ENCODE results near the gene ATP13A4. TPM values are rescaled to one million over a fixed set of nuclear protein-coding genes. Genes with fewer than 3 reads are reported as not detected.

ATP13A4 gene
- total and polyA plus RNA-seq, 2 of the 4 experiments (the other 2 are of a cell fraction), result under 0.01 TPM; not detected in 1

DNA sequence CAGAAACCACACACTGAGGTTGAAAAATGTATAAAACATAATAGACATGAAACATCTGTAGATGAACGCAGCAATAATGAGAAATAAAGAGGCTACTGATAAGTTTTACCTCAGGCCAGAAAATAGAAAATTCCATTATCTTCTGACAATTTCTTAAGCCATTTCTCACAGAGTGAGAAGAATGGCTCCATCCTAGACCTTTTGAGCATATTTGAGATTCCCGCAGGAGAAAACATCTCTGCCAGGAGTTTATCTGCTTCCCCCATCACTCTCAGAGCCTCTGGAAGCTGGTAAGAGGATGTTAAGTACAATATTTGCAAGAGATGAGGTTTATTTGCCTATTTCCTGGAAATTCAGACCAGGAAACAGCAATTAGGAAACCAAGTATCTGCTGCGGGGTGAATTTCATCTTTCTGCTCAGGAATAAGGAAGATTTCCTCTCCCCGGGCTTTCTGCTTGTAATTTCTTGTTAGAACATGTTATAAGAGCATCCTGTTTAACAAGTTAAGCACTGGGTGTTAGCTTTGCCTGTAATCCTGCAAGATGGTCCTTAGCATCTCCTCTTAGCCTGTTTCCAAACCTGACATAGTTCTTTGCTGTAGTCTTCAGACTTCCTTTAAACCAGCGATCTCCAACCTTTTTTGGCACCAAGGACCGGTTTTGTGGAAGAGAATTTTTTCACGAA lies 54.8 kb downstream of the ATP13A4 start:
- TF ChIP-seq SMC3 (IDR thresholded peaks at IDR 0.05; ENCODE audit: low read depth, low read length) (no peak), CEBPB (IDR thresholded peaks at IDR 0.05; ENCODE audit: low read depth, low read length) (no peak), CTCF (conservative IDR thresholded peaks at IDR 0.05; ENCODE audit: low read depth, low read length) (no peak), MAFK (IDR thresholded peaks at IDR 0.05; ENCODE audit: low read depth, low read length) (no peak), POLR2A (IDR thresholded peaks at IDR 0.05; ENCODE audit: low read depth, low read length) (no peak), RAD21 (IDR thresholded peaks at IDR 0.05; ENCODE audit: low read length) (no peak), USF2 (IDR thresholded peaks at IDR 0.05; ENCODE audit: low read depth, low read length) (no peak), NFE2L2 (IDR thresholded peaks at IDR 0.05; ENCODE audit: low read depth, low read length) (no peak), ELK1 (IDR thresholded peaks at IDR 0.05; ENCODE audit: borderline replicate concordance, low read depth, low read length) (no peak), RFX5 (IDR thresholded peaks at IDR 0.05; ENCODE audit: low read depth, low read length) (no peak), MXI1 (IDR thresholded peaks at IDR 0.05; ENCODE audit: borderline replicate concordance, low read depth, low read length) (no peak), MAZ (IDR thresholded peaks at IDR 0.05; ENCODE audit: borderline replicate concordance, low read depth, low read length) (no peak), BHLHE40 (IDR thresholded peaks at IDR 0.05; ENCODE audit: low read depth, low read length) (no peak), FOS (IDR thresholded peaks at IDR 0.05; ENCODE audit: low read depth, low read length) (no peak)
- Histone ChIP-seq H3K79me1 (ENCODE audit: low read depth in 1 of 2, low read length in 2 of 2) (no peaks in the 10 kb centered on the region), H3K9ac (ENCODE audit: low read depth, low read length) (no peak overlapping the region), H2AK5ac (ENCODE audit: low read depth, low read length) (no peak overlapping the region), H3K9me1 (ENCODE audit: insufficient read depth, low read length) (no peaks in the 10 kb centered on the region), H2BK20ac (ENCODE audit: low read depth, low read length) (no peak overlapping the region), H3K9me3 (ENCODE audit: control insufficient read depth, insufficient read depth, low read length) (no peaks in the 10 kb centered on the region), H3K36me3 (ENCODE audit: control insufficient read depth, insufficient read depth, low read length) (no peaks in the 10 kb centered on the region), H3K14ac (replicated peaks; ENCODE audit: low read depth, low read length) (no peak overlapping the region), H4K5ac (ENCODE audit: low read depth, low read length) (no peak overlapping the region), H2BK120ac (ENCODE audit: low read depth, low read length) (no peak overlapping the region), H3K4me3 (ENCODE audit: insufficient read depth, low read depth, low read length) (no peak overlapping the region), H2AK9ac (replicated peaks; ENCODE audit: low read depth, low read length, poor library complexity) (no peak overlapping the region), H3K23ac (ENCODE audit: low read depth, low read length) (no peak overlapping the region), H3K4me1 (ENCODE audit: control insufficient read depth, insufficient read depth, low read length) (no peaks in the 10 kb centered on the region), H3K27me3 (ENCODE audit: control insufficient read depth, insufficient read depth, low read length) (no peaks in the 10 kb centered on the region), H2BK15ac (ENCODE audit: low read depth, low read length) (no peak overlapping the region), H2BK5ac (ENCODE audit: low read depth, low read length, poor library complexity, severe bottlenecking) (no peak overlapping the region), H3K27ac (ENCODE audit: insufficient read depth, low read length) (no peak overlapping the region), H4K20me1 (ENCODE audit: insufficient read depth, low read length) (no peaks in the 10 kb centered on the region), H3K4ac (ENCODE audit: low read depth, low read length) (no peak overlapping the region), H4K8ac (ENCODE audit: low read depth in 2 of 2, low read length in 2 of 2) (no peak overlapping the region), H3K18ac (ENCODE audit: low read depth, low read length) (no peak overlapping the region), H2AFZ (replicated peaks; ENCODE audit: low read length, poor library complexity) (no peak overlapping the region), H3K56ac (ENCODE audit: extremely low read depth, insufficient read depth, low read length) (no peak overlapping the region), H4K91ac (ENCODE audit: insufficient read depth, low read depth, low read length) (no peak overlapping the region), H3K4me2 (ENCODE audit: low read depth, low read length) (no peak overlapping the region)
- CTCF ChIA-PET, result no interaction called here
- intact Hi-C loops (cut with micrococcal nuclease), result no loop called here
- POLR2A ChIA-PET (ENCODE audit: unreplicated experiment), result no interaction called here
- DNase-seq (no peak), ATAC-seq (ENCODE audit: low read depth) (no peak)
- dilution Hi-C loops (cut with HindIII; ENCODE audit: low sequenced_read_pairs, unreplicated experiment), result no loop called here
- no TSS peak for BruUV-seq (replicated peaks)
- no CpG with 5 or more reads among the region's 7 CpGs for WGBS, 2 experiments (ENCODE audit: extremely low coverage in 2 of 2, insufficient read length in 1 of 2)
- in situ Hi-C loops (cut with MboI; ENCODE audit: low sequenced_read_pairs), result no loop called here

Data from IMR-90 (cell line).